Measurements from ENCODE around the gene PPFIA4. TPM values are rescaled to one million over a fixed set of nuclear protein-coding genes. Genes with fewer than 3 reads are reported as not detected.
A peak's percentile ranks its signal among the peaks of the same experiment; 100 is the strongest.

Gene PPFIA4
- total RNA-seq, 1 donor from 2014 or later, result 9.1 TPM

DNA sequence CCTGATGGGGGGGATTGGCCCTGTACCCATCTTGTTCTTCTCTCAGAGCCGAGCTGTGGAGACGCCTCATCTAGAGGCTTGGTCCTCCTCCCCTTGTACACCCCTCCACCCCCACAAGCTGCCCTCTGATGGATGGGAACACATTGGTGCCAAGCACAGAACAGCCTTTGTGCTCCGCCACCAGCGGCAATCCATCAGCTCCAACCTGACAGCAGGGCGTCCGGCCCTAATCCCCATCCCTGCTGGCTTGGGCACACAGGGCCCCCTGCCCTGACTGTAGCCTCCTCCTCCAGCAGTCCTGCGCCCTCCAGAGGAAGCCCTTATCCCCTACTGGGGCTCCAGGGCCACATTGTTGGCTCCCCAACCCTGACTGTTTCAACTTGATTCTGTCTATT is 63.4 kb downstream of the PPFIA4 start:
- Histone ChIP-seq H3K9me3 (ENCODE audit: insufficient read depth, low read depth, low read length) (no peaks in the 10 kb centered on the region), H3K9ac (ENCODE audit: low read length) (no peak overlapping the region), H2AFZ (ENCODE audit: low read depth, low read length) (no peak overlapping the region), H3K4me2 (ENCODE audit: low read length) (no peak overlapping the region), H3K27me3 (ENCODE audit: insufficient read depth, low read length) (peaks cover 30% of the 10 kb centered on the region), H4K20me1 (ENCODE audit: insufficient read depth, low read length) (no peaks in the 10 kb centered on the region), H3K4me3 (ENCODE audit: insufficient read depth, low read depth, low read length) (no peak overlapping the region), H3K4me1 (ENCODE audit: insufficient read depth, low read length) (no peaks in the 10 kb centered on the region), H3K79me2 (ENCODE audit: insufficient read depth, low read length) (no peaks in the 10 kb centered on the region), H3K36me3 (ENCODE audit: insufficient read depth, low read length) (no peaks in the 10 kb centered on the region), H3K27ac (ENCODE audit: low read depth, low read length) (no peak overlapping the region)
- peaks cover 6% of the 10 kb centered on the region for H3K36me3 Mint-ChIP-seq (ENCODE audit: low read depth, unreplicated experiment)
- peaks cover 39% of the 10 kb centered on the region for H3K27me3 Mint-ChIP-seq (ENCODE audit: low read depth, unreplicated experiment)
- DNase-seq (ENCODE audit: low read depth) (no peak), FAIRE-seq (no peak)
- TF ChIP-seq, protein P1, sequence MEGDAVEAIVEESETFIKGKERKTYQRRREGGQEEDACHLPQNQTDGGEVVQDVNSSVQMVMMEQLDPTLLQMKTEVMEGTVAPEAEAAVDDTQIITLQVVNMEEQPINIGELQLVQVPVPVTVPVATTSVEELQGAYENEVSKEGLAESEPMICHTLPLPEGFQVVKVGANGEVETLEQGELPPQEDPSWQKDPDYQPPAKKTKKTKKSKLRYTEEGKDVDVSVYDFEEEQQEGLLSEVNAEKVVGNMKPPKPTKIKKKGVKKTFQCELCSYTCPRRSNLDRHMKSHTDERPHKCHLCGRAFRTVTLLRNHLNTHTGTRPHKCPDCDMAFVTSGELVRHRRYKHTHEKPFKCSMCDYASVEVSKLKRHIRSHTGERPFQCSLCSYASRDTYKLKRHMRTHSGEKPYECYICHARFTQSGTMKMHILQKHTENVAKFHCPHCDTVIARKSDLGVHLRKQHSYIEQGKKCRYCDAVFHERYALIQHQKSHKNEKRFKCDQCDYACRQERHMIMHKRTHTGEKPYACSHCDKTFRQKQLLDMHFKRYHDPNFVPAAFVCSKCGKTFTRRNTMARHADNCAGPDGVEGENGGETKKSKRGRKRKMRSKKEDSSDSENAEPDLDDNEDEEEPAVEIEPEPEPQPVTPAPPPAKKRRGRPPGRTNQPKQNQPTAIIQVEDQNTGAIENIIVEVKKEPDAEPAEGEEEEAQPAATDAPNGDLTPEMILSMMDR (IDR thresholded peaks at IDR 0.05; ENCODE audit: insufficient read depth, low read depth, low read length), result no peak
- TF ChIP-seq EZH2 (IDR thresholded peaks at IDR 0.05; ENCODE audit: insufficient read depth, low read length), result no peak
- no peak overlapping the region for H3K4me3 Mint-ChIP-seq (ENCODE audit: unreplicated experiment)
- H3K27ac Mint-ChIP-seq (ENCODE audit: unreplicated experiment), result no peak overlapping the region
- H3K4me1 Mint-ChIP-seq (ENCODE audit: low read depth, unreplicated experiment), result peaks cover 5% of the 10 kb centered on the region
- peaks cover 19% of the 10 kb centered on the region for H3K9me3 Mint-ChIP-seq (ENCODE audit: unreplicated experiment)

DNA sequence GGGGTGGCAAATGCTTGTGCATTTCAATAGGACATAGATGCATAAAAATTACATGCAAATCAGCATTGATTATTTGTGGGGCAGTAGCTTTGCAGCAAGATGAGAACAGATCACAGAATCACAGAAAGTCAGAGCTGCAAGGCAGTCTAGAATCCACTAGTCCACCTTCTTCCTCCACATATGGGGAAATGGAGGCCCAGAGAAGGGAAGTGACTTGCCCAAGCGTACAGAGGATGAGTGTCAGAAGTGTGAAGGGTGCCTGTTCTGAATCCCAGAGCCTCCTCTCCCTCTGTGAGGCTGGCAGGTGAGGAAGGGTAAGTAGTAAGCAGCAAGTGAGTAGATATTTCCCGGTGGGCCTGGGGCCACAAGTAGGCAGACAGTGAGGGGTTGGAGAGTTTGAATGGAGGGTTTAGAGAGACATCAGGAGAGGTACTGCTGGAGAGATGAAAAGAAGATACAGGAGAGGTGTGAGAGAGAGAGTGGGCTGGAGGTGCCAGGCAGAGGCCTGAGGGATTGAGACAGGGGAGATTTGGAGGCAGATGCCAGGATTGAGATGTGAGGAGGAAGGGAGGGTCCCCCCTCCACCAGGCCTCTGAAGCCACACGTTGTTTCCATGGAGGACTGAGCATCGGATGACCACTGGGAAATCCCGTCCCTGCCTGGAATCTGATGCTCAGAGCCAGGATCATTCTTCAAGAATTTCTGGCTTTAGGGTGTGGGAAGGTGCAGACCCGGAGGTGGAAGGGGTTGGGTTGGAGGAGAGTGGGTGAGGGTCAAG is 64.3 kb downstream of the PPFIA4 start:
- peaks cover 36% of the 10 kb centered on the region for H3K27me3 Mint-ChIP-seq (ENCODE audit: low read depth, unreplicated experiment)
- no peak overlapping the region for H3K27ac ChIP-seq (ENCODE audit: low read depth, low read length)
- peak overlapping the region; percentile 27 for H3K27ac Mint-ChIP-seq (ENCODE audit: unreplicated experiment)

More for the DNA sequence above, 64.3 kb downstream of the PPFIA4 start:
- DNase-seq (ENCODE audit: low read depth) (peak; percentile 17), FAIRE-seq (no peak)
- no peaks in the 10 kb centered on the region for H4K20me1 ChIP-seq (ENCODE audit: insufficient read depth, low read length)
- no peak overlapping the region for H3K9ac ChIP-seq (ENCODE audit: low read length)
- no peaks in the 10 kb centered on the region for H3K36me3 ChIP-seq (ENCODE audit: insufficient read depth, low read length)
- Mint-ChIP-seq H3K36me3 (ENCODE audit: low read depth, unreplicated experiment) (peaks cover 6% of the 10 kb centered on the region), H3K9me3 (ENCODE audit: unreplicated experiment) (peaks cover 27% of the 10 kb centered on the region), H3K4me1 (ENCODE audit: low read depth, unreplicated experiment) (peaks cover 5% of the 10 kb centered on the region), H3K4me3 (ENCODE audit: unreplicated experiment) (no peak overlapping the region)
- TF ChIP-seq, protein P1 (IDR thresholded peaks at IDR 0.05; ENCODE audit: insufficient read depth, low read depth, low read length), result no peak
- TF ChIP-seq EZH2 (IDR thresholded peaks at IDR 0.05; ENCODE audit: insufficient read depth, low read length), result no peak
- H3K4me1 ChIP-seq (ENCODE audit: insufficient read depth, low read length), result no peaks in the 10 kb centered on the region
- H3K27me3 ChIP-seq (ENCODE audit: insufficient read depth, low read length), result peaks cover 30% of the 10 kb centered on the region
- H3K4me3 ChIP-seq (ENCODE audit: insufficient read depth, low read depth, low read length), result no peak overlapping the region
- no peak overlapping the region for H3K4me2 ChIP-seq (ENCODE audit: low read length)
- H3K9me3 ChIP-seq (ENCODE audit: insufficient read depth, low read depth, low read length), result no peaks in the 10 kb centered on the region
- no peaks in the 10 kb centered on the region for H3K79me2 ChIP-seq (ENCODE audit: insufficient read depth, low read length)
- H2AFZ ChIP-seq (ENCODE audit: low read depth, low read length), result no peak overlapping the region
